CD1c-positive myeloid dendritic cell (primary cell): ENCODE results near the gene MRPL53.
"Not testable (repeated sequence)": the region's sequence is repeated elsewhere in the genome, so short reads cannot be mapped to it uniquely, and the experiment has no call there.

Source experiments
- DNase-seq: peaks from one replicate; pipeline ENCODE4 v3.0.0-alpha.2; 2016; ENCODE audit errors: extremely low spot score

Gene MRPL53

GRCh38 chr2:74502720-74503505 is 30.4 kb upstream of the MRPL53 start:
- DNase-seq: peak; percentile 71

GRCh38 chr2:74502147-74502719 is 29.8 kb upstream of the MRPL53 start:
- DNase-seq: no peak

GRCh38 chr2:74501335-74502071 is 29.0 kb upstream of the MRPL53 start:
- DNase-seq: no peak

- DNase-seq: no peak
These were observed 28.1 kb upstream of the MRPL53 start for GRCh38 chr2:74500578-74500946.

DNA sequence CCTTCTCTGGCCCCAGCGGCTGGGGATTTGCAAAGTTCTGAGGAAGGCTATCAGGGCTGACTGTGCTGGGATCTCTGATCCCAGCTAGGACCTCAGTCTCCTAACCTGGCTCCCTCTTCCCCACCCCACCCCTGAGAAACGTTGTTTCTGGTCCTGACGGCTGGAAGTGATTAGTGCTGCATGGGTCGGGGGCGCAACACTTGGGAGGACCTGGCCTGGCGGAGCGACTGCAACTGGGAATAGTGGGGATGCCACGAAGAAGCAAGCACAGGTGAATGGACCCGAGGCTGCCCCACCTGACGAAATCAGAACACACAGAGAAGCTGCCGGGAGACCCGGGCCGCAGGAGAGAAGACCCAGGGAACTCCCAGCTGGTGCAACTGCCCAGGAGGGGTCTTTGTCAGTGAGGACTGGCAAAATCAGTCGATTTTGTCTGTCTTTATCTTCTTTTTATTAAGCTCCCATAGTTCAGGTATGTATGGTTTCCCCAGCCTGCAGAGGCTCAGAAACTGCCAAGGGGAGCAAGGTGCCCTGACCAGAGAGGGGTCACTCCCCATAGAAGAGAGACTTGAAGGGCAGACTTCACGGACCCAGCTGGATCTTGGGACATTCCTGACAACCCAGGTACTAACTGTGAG is 27.6 kb upstream of the MRPL53 start:
- DNase-seq: no peak

DNA sequence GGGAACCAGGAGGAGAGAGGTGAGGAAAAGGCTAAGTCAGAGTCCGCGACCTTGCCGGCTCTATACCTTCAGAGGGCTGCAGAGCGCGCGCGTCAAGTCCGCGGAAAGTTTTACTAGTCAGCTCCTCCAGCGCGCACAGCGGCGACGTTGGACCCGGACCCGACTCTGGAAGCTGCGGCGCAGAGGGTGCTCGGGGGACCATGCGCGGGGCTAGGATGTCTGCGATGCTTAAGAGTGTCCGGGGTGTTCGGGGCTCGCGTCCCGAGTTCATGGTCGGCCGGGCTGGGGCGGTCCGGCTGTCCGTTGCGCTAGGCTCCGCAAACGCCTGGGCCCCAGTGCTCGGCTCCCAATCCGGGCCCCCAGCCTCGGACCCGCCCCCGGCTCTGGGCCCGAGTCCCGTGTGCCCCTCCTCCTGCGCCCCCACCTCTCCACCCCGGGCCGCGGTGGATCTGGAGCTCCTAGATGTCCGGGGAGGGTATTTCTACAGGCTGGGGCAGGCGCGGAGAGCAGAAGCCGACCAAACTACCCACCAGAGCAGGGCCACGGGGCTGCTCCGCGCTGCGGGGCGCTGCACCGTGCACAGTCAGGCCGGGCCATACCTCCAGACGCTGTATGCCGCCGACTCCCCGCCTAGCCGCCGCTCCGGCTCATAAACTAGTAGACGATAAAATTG is 26.9 kb upstream of the MRPL53 start, which contains the start of gene LBX2:
Gene LBX2, minus strand, starts transcription at position 337 of the 673 bp plus-strand sequence. Its CDS starts 66 bp downstream, at position 271.
- no peak for DNase-seq

- DNase-seq: peak; percentile 35
These were observed 26.2 kb upstream of the MRPL53 start for GRCh38 chr2:74498500-74499266.

DNA sequence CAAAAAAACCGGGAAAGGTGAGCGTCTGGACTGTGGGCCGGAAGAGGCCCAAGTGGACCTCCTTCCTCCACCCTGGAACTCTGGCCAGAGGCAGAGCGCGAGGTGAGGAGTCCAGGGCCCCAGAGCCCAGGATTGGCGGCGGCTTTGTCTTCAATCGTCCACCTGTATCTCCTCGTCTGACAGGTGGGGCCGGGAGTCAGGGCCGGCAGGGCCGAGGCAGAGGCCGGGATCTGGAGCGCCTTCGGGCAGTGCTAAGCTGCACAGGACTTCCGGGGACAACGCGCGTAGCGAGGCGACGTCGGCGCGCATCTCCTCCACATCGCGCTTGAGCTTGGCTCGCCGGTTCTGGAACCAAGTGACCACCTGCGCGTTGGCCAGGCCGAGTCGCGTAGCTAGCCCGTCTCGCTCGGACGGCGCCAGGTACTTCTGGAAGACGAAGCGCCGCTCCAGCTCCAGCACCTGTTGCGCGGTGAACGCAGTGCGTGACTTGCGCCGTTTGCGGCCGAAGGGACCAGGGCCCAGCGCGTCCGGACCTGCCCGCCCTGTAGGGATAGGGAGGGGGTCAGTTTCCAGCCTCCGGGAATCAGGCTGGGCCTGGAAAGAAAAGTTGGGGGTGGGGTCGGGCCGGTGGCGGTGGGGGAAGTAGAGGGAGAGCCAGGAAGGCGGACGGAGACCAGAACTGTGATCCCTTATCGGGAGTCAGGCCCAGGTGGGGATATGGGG is 25.5 kb upstream of the MRPL53 start:
- no peak for DNase-seq

DNA sequence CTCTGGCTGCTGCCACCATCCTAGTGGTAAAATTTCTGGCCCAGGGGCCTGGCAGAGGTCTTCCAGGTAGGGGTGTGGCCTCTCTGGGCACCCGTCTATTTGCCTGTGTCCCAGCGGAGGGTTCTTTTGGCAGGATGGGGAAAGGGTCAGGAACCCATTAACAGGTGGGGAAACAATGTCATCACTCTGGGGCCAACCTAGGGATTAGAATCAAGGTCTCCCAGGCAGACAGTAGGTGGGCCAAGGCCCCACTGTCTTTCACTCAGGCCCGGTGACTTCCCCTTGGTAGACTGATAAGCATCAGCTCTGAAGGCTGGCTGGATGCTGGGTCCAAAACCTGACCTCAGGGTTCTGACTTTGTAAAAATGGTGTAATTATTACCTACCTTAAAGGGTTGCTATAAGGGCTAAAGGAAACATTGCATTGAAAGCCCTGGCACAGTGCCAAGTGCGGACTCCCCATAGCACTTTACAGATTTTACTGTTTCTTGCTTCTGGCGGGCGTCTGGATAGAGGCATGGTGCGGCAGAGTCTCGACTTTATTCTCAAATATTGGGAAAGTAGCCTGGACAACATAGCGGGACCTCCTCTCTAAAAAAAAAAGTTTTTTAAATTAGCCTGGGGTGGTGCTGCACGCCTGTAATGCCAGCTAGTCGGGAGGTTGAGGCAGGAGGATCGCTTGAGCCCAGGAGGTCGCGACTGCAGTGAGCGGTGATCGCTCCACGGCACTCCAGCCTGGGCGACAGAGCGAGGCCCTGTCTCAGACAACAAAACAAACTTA is 24.7 kb upstream of the MRPL53 start:
- no peak for DNase-seq

GRCh38 chr2:74495440-74495839 is 23.0 kb upstream of the MRPL53 start:
- no peak for DNase-seq

GRCh38 chr2:74493546-74493945 is 21.1 kb upstream of the MRPL53 start:
- DNase-seq: no peak

- no peak for DNase-seq
These were observed 19.4 kb upstream of the MRPL53 start for GRCh38 chr2:74491648-74492544.

GRCh38 chr2:74489906-74490305 is 17.4 kb upstream of the MRPL53 start:
- no peak for DNase-seq

DNA sequence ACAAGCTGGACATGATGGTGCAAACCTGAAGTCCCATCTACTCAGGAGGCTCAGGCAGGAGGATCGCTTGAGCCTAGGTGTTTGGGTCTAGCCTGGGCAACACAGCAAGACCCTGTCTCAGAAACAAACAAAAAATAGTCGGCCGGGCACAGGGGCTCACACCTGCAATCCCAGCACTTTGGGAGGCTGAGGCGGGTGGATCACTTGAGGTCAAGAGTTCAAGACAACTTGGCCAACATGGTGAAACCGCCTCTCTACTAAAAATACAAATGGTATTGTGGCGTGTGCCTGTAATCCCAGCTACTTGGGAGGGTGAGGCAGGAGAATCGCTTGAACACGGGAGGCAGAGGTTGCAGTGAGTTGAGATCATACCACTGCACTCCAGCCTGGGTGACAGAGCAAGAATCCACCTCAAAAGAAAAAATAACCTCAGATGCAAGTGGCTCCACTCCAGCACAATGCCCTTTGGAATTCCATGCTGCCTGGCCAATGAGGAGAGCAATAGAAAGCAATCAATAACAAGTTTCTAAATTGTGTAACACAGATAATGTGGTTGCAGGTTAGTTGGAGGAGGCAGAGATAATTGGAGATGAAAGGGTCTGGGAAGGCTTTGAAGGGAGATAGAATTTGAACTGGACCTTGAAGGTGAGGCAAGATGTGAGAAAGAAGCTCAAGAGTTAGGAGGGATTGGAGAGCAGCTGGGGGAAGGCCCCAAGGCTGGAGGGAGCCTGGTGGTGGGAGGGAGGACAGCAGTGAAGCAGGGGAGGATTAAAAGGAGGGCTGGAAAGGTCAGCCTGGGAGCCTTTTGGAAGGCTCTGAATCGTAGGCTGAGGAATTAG is 16.4 kb upstream of the MRPL53 start:
- DNase-seq: no peak

DNA sequence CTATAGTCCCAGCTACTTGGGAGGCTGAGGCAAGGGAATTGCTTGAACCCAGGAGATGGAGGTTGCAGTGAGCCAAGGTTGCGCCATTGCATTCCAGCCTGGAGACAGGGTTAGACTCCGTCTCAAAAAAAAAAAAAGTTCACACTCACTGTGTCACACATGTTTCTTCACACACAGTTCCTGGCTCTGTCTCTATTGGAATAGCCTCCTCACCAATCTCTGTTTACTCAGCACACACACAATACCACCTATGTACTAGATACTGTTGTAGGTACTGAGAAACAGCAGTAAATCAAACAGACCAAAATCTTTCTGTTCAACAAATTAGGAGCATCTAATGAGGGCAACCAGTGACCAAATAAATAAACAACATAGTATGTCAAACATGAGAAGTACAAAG is 13.7 kb upstream of the MRPL53 start:
- DNase-seq: no peak

DNA sequence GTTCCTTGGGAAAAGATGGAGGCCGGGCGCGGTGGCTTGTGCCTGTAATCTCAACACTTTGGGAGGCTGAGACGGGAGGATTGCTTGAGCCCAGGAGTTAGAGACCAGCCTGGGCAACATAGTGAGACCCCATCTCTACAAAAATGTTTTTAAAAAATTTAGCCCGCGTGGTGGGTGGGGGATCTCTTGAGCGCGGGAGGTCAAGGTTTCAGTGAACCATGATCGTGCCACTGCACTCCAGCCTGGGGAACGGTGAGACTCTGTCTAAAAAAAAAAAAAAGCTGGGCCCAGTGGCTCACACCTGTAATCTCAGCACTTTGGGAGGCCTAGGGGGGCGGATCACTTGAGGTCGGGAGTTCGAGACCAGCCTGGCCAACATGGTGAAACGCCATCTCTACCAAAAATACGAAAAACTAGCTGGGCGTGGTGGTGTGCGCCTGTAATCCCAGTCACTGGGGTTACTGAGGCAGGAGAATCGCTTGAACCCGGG is 11.2 kb upstream of the MRPL53 start:
- DNase-seq: not testable (repeated sequence)
